Fibroblast of skin of back (primary cell): ENCODE measurements around the gene KIF15.
"Not testable (repeated sequence)": the region's sequence is repeated elsewhere in the genome, so short reads cannot be mapped to it uniquely, and the experiment has no call there.

Experiments used
- DNase-seq: peaks from one replicate; pipeline ENCODE4 v3.0.0-alpha.2; 2013

Gene KIF15

GRCh38 chr3:44821206-44821605 is 59.6 kb downstream of the KIF15 start:
- DNase-seq = not testable (repeated sequence)

DNA sequence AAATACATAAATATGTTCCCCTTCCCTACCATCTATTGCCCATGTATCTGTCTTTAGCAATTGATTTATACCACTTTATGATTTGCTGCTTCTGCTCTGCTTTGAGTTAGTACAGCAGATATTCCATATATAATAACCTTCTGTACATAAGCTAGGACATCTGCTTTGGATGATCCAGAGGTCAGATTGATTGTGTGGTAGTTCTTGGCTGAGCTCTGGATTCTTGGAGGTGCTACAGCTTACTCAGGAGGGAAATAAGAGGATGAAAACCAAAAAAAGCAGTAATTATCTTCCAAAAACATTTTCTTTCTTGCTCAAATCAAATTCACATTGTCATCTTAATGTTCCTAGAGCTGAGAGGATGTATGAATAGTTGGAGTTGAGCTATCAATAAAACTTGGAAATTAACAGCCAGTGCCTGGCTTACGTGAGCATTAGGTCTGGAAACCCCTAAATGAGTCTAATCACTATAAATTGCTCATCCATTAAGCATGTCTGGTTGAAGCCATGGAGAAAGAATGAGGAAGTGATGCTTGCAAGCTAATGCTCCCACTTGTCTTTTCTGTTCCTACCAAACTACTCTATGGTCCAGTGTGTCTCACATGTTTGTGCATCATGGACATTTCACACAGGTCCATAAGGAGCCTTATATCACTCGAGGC is 63.8 kb downstream of the KIF15 start:
- DNase-seq = peak; percentile 60

DNA sequence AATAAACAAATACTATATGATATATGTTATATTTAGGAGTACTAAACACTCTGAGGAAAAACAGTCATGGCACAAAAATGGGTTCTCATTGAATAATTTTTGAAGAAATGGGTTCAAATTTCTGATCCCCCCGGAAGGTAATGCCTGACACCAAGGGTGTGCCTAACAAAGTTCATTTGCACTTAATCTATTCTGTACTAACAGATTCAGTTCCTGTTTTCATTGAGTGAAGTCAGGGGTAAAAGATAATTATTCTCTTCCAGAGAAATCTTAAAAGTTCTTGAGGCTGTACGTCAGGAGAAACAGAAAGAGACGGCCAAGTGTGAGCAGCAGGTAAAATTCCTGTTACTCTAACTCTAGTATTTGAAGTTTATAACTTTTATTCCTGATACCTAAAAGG is 65.6 kb downstream of the KIF15 start:
- no peak for DNase-seq

DNA sequence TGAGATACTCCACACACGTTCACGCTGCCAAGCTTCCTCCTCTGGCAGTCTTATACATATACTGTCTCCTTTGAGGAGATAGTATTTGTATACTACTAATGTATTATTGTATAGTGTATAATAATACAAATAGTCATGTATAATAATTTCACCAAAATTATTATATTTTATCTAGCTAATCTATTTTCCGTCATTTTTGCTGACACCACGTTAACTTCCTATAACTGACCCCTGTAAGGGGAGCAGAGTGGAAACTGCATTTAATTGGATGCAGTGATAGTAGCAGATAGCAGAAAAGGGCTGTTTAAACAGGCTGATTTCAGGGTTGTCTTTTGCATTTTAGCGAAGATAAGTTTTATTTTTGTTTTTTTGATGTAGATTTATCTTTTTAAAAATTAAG is 69.6 kb downstream of the KIF15 start:
- no peak for DNase-seq

GRCh38 chr3:44832032-44832431 is 70.4 kb downstream of the KIF15 start:
- no peak for DNase-seq

- DNase-seq = no peak
These were observed 71.4 kb downstream of the KIF15 start for GRCh38 chr3:44832965-44833364.

- DNase-seq = no peak
These were observed 71.8 kb downstream of the KIF15 start for GRCh38 chr3:44833394-44833793.

GRCh38 chr3:44835684-44836083 is 74.1 kb downstream of the KIF15 start:
- no peak for DNase-seq

DNA sequence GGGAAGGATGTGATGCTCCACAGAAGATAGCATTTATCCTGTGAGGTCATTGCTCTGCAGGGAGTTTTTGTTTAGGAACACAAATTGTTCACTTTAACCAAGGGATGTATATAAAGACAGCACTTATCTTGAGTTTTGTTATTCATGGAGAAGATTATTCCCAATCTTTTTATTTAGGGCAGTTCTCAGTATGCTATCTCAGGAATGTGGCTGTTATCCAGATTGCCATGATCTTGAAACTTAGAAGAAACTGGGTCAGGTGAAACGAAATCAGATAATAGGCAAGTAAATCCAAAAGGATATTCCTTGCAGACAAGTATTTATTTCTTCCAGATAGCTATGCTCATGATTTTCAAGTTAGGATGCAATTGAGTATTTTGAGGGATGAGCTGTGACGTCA is 80.8 kb downstream of the KIF15 start:
- DNase-seq = no peak

GRCh38 chr3:44845528-44846520 is 84.2 kb downstream of the KIF15 start:
- peak; percentile 7 for DNase-seq

DNA sequence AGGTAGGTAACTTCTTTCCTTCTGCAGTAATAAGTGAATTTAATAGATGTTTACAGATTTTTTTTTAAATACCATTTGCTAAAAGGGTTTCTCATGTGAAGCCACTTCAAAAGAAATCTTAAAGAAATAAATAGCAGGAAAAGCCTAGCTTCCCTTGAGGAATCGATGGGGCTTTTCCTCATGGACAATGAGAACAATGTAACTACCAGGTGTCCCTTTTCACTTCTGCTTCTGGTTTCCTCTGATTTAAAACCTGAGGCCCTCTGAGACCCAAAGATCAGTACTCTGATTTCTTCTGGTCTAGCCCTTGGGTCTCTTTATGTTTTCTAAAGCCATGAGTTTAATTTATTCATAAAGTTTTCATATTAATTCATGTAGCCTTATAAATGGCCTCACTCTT is 87.0 kb downstream of the KIF15 start:
- DNase-seq = no peak

DNA sequence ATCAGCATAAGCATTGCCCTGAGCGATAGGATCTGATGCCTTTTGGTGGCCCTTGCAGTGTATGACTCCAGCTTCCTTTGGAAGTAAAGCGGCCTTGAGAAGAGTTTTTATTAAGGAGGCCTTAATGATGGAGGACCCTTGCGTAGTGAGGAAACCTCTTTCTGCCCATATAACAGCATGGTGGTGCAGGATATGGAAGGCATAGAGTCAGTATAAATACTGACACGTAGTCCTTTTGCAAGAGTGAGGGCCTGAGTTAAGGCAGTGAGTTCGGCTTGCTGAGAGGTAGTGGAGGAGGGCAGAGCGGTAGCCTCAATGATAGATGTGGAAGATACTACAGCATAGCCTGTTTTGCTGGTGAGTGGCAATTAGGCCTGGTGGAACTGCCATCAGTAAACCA is 95.1 kb downstream of the KIF15 start:
- DNase-seq = not testable (repeated sequence)

GRCh38 chr3:44860117-44860516 is 98.5 kb downstream of the KIF15 start:
- no peak for DNase-seq

DNA sequence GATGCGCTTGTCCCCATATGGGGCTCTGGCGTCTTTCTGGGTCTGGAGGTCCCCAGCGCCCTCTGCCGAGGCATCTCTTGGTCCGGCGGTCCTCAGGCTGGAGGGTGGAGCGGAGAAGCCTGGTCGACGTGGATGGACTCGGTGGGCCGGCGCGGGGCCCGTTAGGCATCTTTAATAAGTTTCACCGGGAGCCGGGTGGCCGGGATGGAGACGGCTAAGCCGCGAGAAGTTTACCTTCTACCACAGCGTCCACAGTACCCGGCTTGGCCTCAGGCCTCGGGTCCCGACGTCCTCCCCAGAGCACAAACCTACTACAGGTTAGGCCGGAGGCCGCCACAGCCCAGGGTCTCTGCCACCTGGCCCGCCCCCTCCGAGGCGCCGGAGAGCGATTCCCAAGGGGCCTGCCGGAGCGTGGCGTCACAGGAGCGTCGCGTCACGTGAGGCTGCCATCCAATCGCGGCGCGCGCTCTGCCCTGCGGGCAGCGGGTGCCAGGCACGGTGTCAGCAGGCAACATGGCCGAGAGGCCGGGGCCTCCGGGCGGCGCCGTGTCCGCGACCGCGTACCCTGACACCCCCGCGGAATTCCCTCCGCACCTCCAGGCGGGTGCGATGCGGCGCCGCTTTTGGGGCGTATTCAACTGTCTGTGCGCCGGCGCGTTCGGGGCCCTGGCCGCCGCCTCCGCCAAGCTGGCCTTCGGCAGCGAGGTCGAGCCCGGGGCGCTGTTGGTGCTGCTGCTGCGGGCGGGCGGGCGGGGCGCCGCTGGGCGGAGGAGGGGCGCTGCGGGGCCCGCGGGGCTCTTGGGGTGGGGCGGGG is 100.0 kb downstream of the KIF15 start, which contains the start of gene TMEM42:
Gene TMEM42, plus strand, starts transcription at position 501 of the 814 bp plus-strand sequence. Its CDS starts 13 bp downstream, at position 514.
- DNase-seq = peak; percentile 87

GRCh38 chr3:44862226-44862637 is 100.6 kb downstream of the KIF15 start:
- DNase-seq = peak; percentile 34

DNA sequence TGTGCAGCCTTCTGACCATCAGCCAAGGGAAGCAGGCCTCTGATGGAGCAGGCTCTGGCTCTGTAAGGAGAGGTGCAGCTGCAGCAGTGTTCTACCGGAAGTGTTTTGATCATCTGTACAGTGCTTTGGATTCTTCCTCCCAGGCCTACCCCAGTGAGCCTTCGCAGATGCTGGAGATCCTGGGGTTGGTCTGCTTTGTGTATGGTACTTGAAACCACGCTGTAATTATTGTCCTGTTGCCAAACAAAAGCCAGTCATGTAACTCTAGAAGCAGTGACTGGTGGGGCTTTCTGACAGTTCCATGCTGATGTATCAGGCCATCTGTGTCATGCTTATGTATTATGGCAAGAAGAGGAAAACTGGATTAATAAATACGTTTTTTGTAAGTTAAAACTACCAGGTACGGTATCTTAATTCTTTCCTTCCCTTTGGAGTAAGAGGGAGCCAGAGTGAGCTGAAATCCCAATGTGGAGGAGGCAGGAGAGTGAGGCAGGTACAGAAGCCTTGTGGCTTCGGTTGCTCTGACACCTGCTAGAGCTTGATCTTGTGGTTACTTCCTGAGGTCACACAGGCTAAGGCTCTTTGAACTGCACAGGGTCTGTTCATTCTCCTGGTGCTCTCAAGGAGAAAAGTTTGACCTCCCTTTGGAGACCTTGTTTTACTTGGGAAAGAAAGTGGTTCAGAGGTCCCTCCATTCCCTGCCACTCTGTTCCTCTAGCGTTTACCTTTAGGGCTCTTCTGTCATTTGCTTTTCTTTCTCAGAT is 103.9 kb downstream of the KIF15 start:
- DNase-seq = no peak

DNA sequence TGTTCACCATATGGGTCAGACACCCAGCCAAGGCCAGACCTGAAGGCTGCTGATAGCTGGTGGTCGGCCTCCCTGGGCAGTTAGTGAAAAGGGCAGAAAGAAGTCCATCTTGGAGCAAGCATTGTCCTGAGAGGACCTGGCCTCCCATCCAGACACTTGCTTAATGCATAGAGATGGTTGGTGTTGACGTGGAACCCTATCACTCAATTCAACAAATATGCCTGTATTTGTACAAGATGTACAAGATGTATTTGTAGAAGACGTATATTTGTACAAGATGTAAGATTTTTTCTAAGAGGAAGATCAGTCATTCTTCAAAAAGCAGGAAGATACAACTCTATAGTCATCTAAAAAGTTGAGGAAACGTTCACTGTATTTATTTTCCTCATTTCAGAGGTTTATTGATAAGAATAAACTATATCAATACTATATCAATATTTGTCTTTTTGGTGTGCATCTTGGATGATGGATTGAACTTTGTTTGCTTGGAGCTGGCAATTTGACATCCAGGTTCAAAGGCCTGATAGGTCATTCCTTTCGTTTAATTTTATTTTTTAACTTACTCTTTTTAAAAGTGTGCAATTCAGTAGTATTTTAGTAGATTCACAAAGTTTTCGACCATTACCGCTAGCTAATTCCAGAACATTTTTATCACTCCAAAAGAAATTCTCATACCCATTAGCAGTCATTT is 106.0 kb downstream of the KIF15 start:
- DNase-seq = no peak

GRCh38 chr3:44870375-44871061 is 108.9 kb downstream of the KIF15 start:
- DNase-seq = no peak

DNA sequence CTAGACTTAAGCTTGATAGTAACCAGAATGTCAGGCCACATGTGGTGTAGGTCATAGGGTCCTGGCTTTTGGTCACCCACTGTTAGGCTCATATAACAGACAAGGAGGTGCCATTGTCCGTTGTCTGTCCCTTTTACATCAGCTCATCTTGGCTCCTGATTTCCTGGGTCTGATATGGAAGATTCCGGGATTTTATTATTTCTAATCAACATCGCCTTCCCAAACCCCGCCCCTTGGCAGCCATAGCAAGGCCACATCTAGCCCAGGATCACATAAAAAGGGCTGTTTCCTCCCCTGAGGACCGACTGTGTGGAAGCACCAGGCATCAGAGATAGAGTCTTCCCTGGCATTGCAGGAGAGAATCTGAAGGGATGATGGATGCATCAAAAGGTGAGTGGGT is 112.7 kb downstream of the KIF15 start, which contains the start of gene TGM4:
Gene TGM4, plus strand, starts transcription at position 301 of the 400 bp plus-strand sequence. Its CDS starts 71 bp downstream, at position 372.
- no peak for DNase-seq

DNA sequence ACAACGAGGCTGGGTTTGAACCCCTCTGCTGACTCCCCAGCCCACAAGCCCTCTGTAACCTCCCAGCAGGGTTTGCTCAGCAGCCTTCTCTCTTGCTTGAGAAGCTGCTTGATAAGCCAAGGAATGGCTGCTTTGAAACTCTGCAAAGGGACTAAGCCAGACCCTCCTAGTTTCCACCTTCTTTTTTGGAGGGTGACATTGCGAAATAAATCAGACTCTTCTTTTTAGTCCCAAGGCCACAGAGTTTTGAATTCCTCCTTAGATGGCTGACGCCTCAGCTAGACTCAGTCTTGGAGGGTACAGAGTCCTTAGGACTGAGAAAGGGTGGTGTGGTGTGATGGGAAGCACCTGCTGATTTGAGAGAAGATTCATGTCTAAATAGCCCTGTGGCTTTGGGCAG is 114.0 kb downstream of the KIF15 start:
- DNase-seq = no peak

- no peak for DNase-seq
These were observed 115.7 kb downstream of the KIF15 start for GRCh38 chr3:44877333-44877732.
